ENCODE data around the gene ZNF740. TPM values are rescaled to one million over a fixed set of nuclear protein-coding genes. Genes with fewer than 3 reads are reported as not detected.

Gene ZNF740
- total RNA-seq, 1 experiment from 2014 or later, result 49.7 TPM

DNA sequence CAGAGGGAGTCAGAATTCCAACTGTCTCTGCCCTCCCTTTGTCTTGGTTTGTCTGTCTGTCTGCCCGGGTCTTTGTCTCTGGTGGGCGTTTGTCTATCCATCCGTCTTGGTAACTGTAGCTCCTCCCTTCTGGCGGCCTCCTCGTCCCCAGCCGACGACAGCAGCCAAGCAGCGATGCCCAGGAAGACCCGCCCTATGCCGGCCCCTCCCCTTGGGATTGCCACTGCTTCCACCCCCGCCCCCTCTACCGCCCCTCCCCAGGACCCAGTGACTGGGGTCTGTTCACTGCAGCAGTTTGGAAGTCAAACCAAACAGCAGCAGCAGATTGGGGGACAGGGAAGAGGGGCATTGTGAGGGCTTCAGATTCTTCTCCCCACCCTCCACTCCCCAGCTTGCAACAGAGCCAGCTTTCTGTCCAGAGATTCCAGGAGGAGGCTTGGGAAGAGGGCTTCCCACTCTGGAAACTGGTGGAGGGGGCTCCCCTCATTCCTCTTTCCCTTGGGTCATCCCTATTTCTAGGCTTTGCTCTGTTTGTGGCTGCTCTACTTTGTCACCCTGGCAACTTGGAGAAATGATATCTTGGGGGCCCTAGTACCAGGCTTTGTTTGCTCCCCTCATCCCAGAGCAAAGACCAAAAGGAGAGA lies 53.9 kb downstream of the ZNF740 start:
- H3K79me2 ChIP-seq (ENCODE audit: insufficient read depth, low read length), result no peaks in the 10 kb centered on the region; the same call in 1 of the 2 replicates
- peak overlapping the region; percentile 77; the same call in 1 of the 2 replicates for H3K27ac ChIP-seq (ENCODE audit: low read depth, low read length)
- H4K20me1 ChIP-seq (ENCODE audit: insufficient read depth), result no peaks in the 10 kb centered on the region
- H3K4me3 ChIP-seq (replicated peaks in 1 of 2; ENCODE audit: low read depth in 1 of 2, low read length in 2 of 2), result peak overlapping the region in 1 of 2 experiments; percentile 17; a peak in 1 of 4 replicates
- TF ChIP-seq ZNF274 (IDR thresholded peaks at IDR 0.05; ENCODE audit: low read depth, low read length) (no peak), CBX3 (IDR thresholded peaks at IDR 0.05; ENCODE audit: low read depth) (no peak), ZFX (IDR thresholded peaks at IDR 0.05) (no peak), JUND (IDR thresholded peaks at IDR 0.05) (no peak), CEBPB (IDR thresholded peaks at IDR 0.05; ENCODE audit: low read depth) (no peak), CTCF (IDR thresholded peaks at IDR 0.05 in 2 of 3, conservative IDR thresholded peaks at IDR 0.05 in 1 of 3; ENCODE audit: borderline replicate concordance in 1 of 3, insufficient read depth in 1 of 3, low read depth in 2 of 3, low read length in 2 of 3) (no peak), POLR2AphosphoS5 (IDR thresholded peaks at IDR 0.05; ENCODE audit: low read depth, low read length) (no peak), POLR2A (IDR thresholded peaks at IDR 0.05; ENCODE audit: borderline replicate concordance, extremely low read depth, insufficient read depth, insufficient read length) (no peak)
- ATAC-seq (peak; percentile 27; the same call in 1 of the 2 replicates), DNase-seq (ENCODE audit: low read depth, low spot score) (no peak)
- ChIA-PET RAD21 (ENCODE audit: low non-redundant PET in 1 of 2, low total read pairs in 2 of 2, uncharacterized antibody in 2 of 2, unreplicated experiment in 2 of 2) (interaction anchor here in 1 of 2 experiments (0.7 kb wide), 1 partner anchor 10 kb away, joined by 6 read pairs; no protein-coding TSS in a partner anchor), POLR2A (no interaction called here), CTCF (interaction anchor here (1.4 kb wide), 1 partner anchor 20 kb away, joined by 5 read pairs; no protein-coding TSS in a partner anchor)
- H2AFZ ChIP-seq (ENCODE audit: low read depth, low read length, poor library complexity, severe bottlenecking), result peak overlapping the region; percentile 26
- peak overlapping the region; percentile 90 for H3K4me2 ChIP-seq (ENCODE audit: low read length)
- H3K9me2 ChIP-seq (ENCODE audit: insufficient read depth), result no peaks in the 10 kb centered on the region
- no peaks in the 10 kb centered on the region for H3K36me3 ChIP-seq (ENCODE audit: control insufficient read depth in 1 of 2, insufficient read depth in 2 of 2, low read length in 2 of 2)
- H3K4me1 ChIP-seq (ENCODE audit: control insufficient read depth in 1 of 2, insufficient read depth in 2 of 2, low read length in 2 of 2), result peaks cover 47 to 69% of the 10 kb centered on the region in 2 experiments
- intact Hi-C loops (cut with micrococcal nuclease), result no loop called here
- no TSS peak for BruUV-seq (replicated peaks)
- H3K9me3 ChIP-seq (ENCODE audit: control insufficient read depth in 1 of 2, insufficient read depth in 1 of 2, low read depth in 1 of 2, low read length in 2 of 2), result no peaks in the 10 kb centered on the region
- H3K9ac ChIP-seq (ENCODE audit: low read length), result 0 out of 2 replicates have a peak overlapping the region, but pooled peaks have one; percentile 55
- H3K27me3 ChIP-seq (ENCODE audit: insufficient read depth, low read length), result no peaks in the 10 kb centered on the region
